ENCODE data around the gene PODXL.

The PODXL gene

GRCh38 chr7:131578602-131579001 lies 22.2 kb upstream of the PODXL start:
- Histone ChIP-seq H3K4me3 (replicated peaks; ENCODE audit: low read depth, low read length) (no peak overlapping the region), H3K27me3 (replicated peaks; ENCODE audit: control insufficient read depth, insufficient read depth, low read length) (no peaks in the 10 kb centered on the region), H3K36me3 (ENCODE audit: control insufficient read depth, insufficient read depth, low read length) (no peaks in the 10 kb centered on the region)
- DNase-seq (ENCODE audit: extremely low read depth, insufficient read length), result no peak
- TF ChIP-seq, protein P1, sequence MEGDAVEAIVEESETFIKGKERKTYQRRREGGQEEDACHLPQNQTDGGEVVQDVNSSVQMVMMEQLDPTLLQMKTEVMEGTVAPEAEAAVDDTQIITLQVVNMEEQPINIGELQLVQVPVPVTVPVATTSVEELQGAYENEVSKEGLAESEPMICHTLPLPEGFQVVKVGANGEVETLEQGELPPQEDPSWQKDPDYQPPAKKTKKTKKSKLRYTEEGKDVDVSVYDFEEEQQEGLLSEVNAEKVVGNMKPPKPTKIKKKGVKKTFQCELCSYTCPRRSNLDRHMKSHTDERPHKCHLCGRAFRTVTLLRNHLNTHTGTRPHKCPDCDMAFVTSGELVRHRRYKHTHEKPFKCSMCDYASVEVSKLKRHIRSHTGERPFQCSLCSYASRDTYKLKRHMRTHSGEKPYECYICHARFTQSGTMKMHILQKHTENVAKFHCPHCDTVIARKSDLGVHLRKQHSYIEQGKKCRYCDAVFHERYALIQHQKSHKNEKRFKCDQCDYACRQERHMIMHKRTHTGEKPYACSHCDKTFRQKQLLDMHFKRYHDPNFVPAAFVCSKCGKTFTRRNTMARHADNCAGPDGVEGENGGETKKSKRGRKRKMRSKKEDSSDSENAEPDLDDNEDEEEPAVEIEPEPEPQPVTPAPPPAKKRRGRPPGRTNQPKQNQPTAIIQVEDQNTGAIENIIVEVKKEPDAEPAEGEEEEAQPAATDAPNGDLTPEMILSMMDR (IDR thresholded peaks at IDR 0.05; ENCODE audit: insufficient read depth, low read length, poor library complexity, severe bottlenecking), result no peak

- no peaks in the 10 kb centered on the region for H3K36me3 ChIP-seq (ENCODE audit: control insufficient read depth, insufficient read depth, low read length)
- no peak overlapping the region for H3K4me3 ChIP-seq (replicated peaks; ENCODE audit: low read depth, low read length)
- TF ChIP-seq, protein P1 (IDR thresholded peaks at IDR 0.05; ENCODE audit: insufficient read depth, low read length, poor library complexity, severe bottlenecking), result no peak
- no peak for DNase-seq (ENCODE audit: extremely low read depth, insufficient read length)
- H3K27me3 ChIP-seq (replicated peaks; ENCODE audit: control insufficient read depth, insufficient read depth, low read length), result no peaks in the 10 kb centered on the region
Observed at GRCh38 chr7:131574741-131575140, 18.3 kb upstream of the PODXL start.

DNA sequence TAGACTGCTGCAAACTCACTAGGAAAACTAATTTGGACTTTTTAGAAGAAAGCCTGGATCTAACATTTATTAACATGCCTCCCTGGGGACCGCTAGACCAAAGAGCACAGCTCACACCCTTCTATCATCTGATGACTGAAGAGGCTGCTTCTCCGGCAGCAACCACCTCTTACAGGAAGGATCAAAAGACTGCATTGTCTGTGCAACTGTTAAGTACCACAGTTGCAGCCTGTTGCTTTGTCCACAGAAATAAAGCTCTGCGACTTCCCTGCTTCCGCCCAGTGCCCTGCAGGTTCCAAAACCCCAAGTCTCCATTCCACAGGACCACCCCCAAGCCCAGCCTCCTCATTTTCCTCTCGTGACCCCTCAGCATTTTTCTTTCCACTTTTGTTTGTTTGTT lies 14.0 kb upstream of the PODXL start:
- H3K4me3 ChIP-seq (replicated peaks; ENCODE audit: low read depth, low read length), result no peak overlapping the region
- H3K36me3 ChIP-seq (ENCODE audit: control insufficient read depth, insufficient read depth, low read length), result no peaks in the 10 kb centered on the region
- TF ChIP-seq, protein P1 (IDR thresholded peaks at IDR 0.05; ENCODE audit: insufficient read depth, low read length, poor library complexity, severe bottlenecking), result no peak
- DNase-seq (ENCODE audit: extremely low read depth, insufficient read length), result no peak
- H3K27me3 ChIP-seq (replicated peaks; ENCODE audit: control insufficient read depth, insufficient read depth, low read length), result 0 out of 2 replicates have a peak, but pooled peaks cover 2% of the 10 kb centered on the region

DNA sequence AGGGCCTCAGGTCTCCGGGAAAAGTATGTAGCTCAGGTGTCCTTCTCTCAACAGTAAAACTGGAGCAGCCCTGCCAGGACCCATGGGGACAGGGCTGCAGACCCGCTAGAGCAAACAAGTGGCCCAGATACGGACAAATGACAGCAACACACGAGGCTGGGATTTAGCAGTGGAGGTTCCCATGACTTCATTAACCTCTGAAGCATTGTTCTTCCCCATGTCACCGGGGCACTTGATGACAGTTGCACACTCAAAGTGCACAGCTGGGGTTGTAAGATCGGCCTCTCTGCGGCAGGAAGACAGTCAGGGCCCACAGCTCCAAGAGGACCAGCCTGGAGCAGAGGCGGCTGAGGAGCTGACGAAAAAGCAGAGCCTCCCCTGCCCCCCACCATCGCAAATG lies 12.5 kb upstream of the PODXL start:
- TF ChIP-seq, protein P1 (IDR thresholded peaks at IDR 0.05; ENCODE audit: insufficient read depth, low read length, poor library complexity, severe bottlenecking), result no peak
- H3K36me3 ChIP-seq (ENCODE audit: control insufficient read depth, insufficient read depth, low read length), result no peaks in the 10 kb centered on the region
- DNase-seq (ENCODE audit: extremely low read depth, insufficient read length), result no peak
- 0 out of 2 replicates have a peak, but pooled peaks cover 2% of the 10 kb centered on the region for H3K27me3 ChIP-seq (replicated peaks; ENCODE audit: control insufficient read depth, insufficient read depth, low read length)
- H3K4me3 ChIP-seq (replicated peaks; ENCODE audit: low read depth, low read length), result no peak overlapping the region

GRCh38 chr7:131568510-131568909 lies 12.1 kb upstream of the PODXL start:
- Histone ChIP-seq H3K27me3 (replicated peaks; ENCODE audit: control insufficient read depth, insufficient read depth, low read length) (0 out of 2 replicates have a peak, but pooled peaks cover 2% of the 10 kb centered on the region), H3K4me3 (replicated peaks; ENCODE audit: low read depth, low read length) (no peak overlapping the region), H3K36me3 (ENCODE audit: control insufficient read depth, insufficient read depth, low read length) (no peaks in the 10 kb centered on the region)
- no peak for DNase-seq (ENCODE audit: extremely low read depth, insufficient read length)
- TF ChIP-seq, protein P1 (IDR thresholded peaks at IDR 0.05; ENCODE audit: insufficient read depth, low read length, poor library complexity, severe bottlenecking), result no peak

GRCh38 chr7:131564640-131565039 lies 8.2 kb upstream of the PODXL start:
- TF ChIP-seq, protein P1 (IDR thresholded peaks at IDR 0.05; ENCODE audit: insufficient read depth, low read length, poor library complexity, severe bottlenecking), result no peak
- H3K4me3 ChIP-seq (replicated peaks; ENCODE audit: low read depth, low read length), result no peak overlapping the region
- no peaks in the 10 kb centered on the region for H3K36me3 ChIP-seq (ENCODE audit: control insufficient read depth, insufficient read depth, low read length)
- H3K27me3 ChIP-seq (replicated peaks; ENCODE audit: control insufficient read depth, insufficient read depth, low read length), result 0 out of 2 replicates have a peak, but pooled peaks cover 2% of the 10 kb centered on the region
- no peak for DNase-seq (ENCODE audit: extremely low read depth, insufficient read length)
